NT2/D1 (cell line): ENCODE measurements around the gene PPIP5K1.
"Not testable (repeated sequence)": the region's sequence is repeated elsewhere in the genome, so short reads cannot be mapped to it uniquely, and the experiment has no call there.

ENCODE experiments used
- DNase-seq: peaks from one replicate; pipeline ENCODE4 v3.0.0-alpha.2; 2011; ENCODE audit warnings: low read depth, low spot score
- H3K27me3 ChIP-seq: 2 replicates; pipeline ENCODE4 v1.6.0; 2011; ENCODE audit warnings: mild to moderate bottlenecking; ENCODE audit not compliant: insufficient read length, insufficient read depth
- H3K36me3 ChIP-seq: 2 replicates; pipeline ENCODE4 v1.6.1; 2011; ENCODE audit warnings: mild to moderate bottlenecking, low read length, mixed read lengths; ENCODE audit not compliant: insufficient read depth, insufficient read length
- H3K4me1 ChIP-seq: 2 replicates; pipeline ENCODE4 v1.5.1; 2011; ENCODE audit not compliant: insufficient read depth, insufficient read length
- H3K4me3 ChIP-seq: 2 replicates; pipeline ENCODE4 v1.5.1; 2011; ENCODE audit warnings: low read depth; ENCODE audit not compliant: insufficient read length
- H3K9ac ChIP-seq: 2 replicates; pipeline ENCODE4 v1.6.0; 2011; ENCODE audit warnings: low read depth; ENCODE audit not compliant: insufficient read length
- H3K9me3 ChIP-seq: 2 replicates; pipeline ENCODE4 v1.5.1; 2011; ENCODE audit warnings: mild to moderate bottlenecking, low read length; ENCODE audit not compliant: insufficient read depth
- SUZ12 ChIP-seq: IDR thresholded peaks from 2 replicates; pipeline ENCODE4 v1.6.1; 2011; ENCODE audit not compliant: insufficient read length, insufficient read depth; ENCODE audit errors: extremely low read depth
- YY1 ChIP-seq: IDR thresholded peaks from 2 replicates; pipeline ENCODE4 v1.6.1; 2011; ENCODE audit not compliant: insufficient read length, insufficient read depth
- ZNF274 ChIP-seq: IDR thresholded peaks from 2 replicates; pipeline ENCODE4 v1.6.1; 2011; ENCODE audit warnings: mild to moderate bottlenecking, low read depth, low read length

The PPIP5K1 gene

GRCh38 chr15:43550527-43551363 is 39.3 kb downstream of the PPIP5K1 start:
- no peak for TF ChIP-seq YY1
- TF ChIP-seq ZNF274: no peak
- TF ChIP-seq SUZ12: no peak
- H3K9me3 ChIP-seq: no peaks in the 10 kb centered on the region
- no peak overlapping the region for H3K9ac ChIP-seq
- H3K36me3 ChIP-seq: no peaks in the 10 kb centered on the region
- no peaks in the 10 kb centered on the region for H3K4me1 ChIP-seq
- DNase-seq: no peak
- no peaks in the 10 kb centered on the region for H3K27me3 ChIP-seq
- H3K4me3 ChIP-seq: no peak overlapping the region

GRCh38 chr15:43547539-43547938 is 42.5 kb downstream of the PPIP5K1 start:
- no peak for TF ChIP-seq ZNF274
- no peak for TF ChIP-seq YY1
- no peak for TF ChIP-seq SUZ12
- Histone ChIP-seq H3K9me3 (no peaks in the 10 kb centered on the region), H3K27me3 (no peaks in the 10 kb centered on the region), H3K36me3 (no peaks in the 10 kb centered on the region), H3K9ac (no peak overlapping the region), H3K4me1 (no peaks in the 10 kb centered on the region), H3K4me3 (no peak overlapping the region)
- no peak for DNase-seq

GRCh38 chr15:43545426-43545825 is 44.6 kb downstream of the PPIP5K1 start:
- Histone ChIP-seq H3K27me3 (no peaks in the 10 kb centered on the region), H3K4me3 (no peak overlapping the region), H3K9ac (no peak overlapping the region), H3K9me3 (no peaks in the 10 kb centered on the region), H3K36me3 (no peaks in the 10 kb centered on the region), H3K4me1 (no peaks in the 10 kb centered on the region)
- no peak for DNase-seq
- TF ChIP-seq SUZ12: no peak
- no peak for TF ChIP-seq ZNF274
- TF ChIP-seq YY1: no peak

- no peak overlapping the region for H3K4me3 ChIP-seq
- H3K9ac ChIP-seq: no peak overlapping the region
- no peaks in the 10 kb centered on the region for H3K9me3 ChIP-seq
- H3K4me1 ChIP-seq: no peaks in the 10 kb centered on the region
- H3K36me3 ChIP-seq: no peaks in the 10 kb centered on the region
- TF ChIP-seq SUZ12 (no peak), YY1 (no peak), ZNF274 (no peak)
- no peak for DNase-seq
- H3K27me3 ChIP-seq: no peaks in the 10 kb centered on the region
Observed at GRCh38 chr15:43544266-43544665, 45.7 kb downstream of the PPIP5K1 start.

- H3K4me1 ChIP-seq: no peaks in the 10 kb centered on the region
- no peak overlapping the region for H3K9ac ChIP-seq
- TF ChIP-seq ZNF274 (no peak), YY1 (no peak), SUZ12 (no peak)
- DNase-seq: no peak
- no peaks in the 10 kb centered on the region for H3K9me3 ChIP-seq
- H3K4me3 ChIP-seq: no peak overlapping the region
- H3K36me3 ChIP-seq: no peaks in the 10 kb centered on the region
- no peaks in the 10 kb centered on the region for H3K27me3 ChIP-seq
Observed at GRCh38 chr15:43541785-43542184, 48.2 kb downstream of the PPIP5K1 start.

GRCh38 chr15:43538091-43538490 is 51.9 kb downstream of the PPIP5K1 start:
- Histone ChIP-seq H3K9ac (no peak overlapping the region), H3K27me3 (no peaks in the 10 kb centered on the region), H3K9me3 (no peaks in the 10 kb centered on the region), H3K4me1 (no peaks in the 10 kb centered on the region), H3K4me3 (no peak overlapping the region), H3K36me3 (peaks cover 7% of the 10 kb centered on the region)
- DNase-seq: no peak
- TF ChIP-seq ZNF274 (no peak), SUZ12 (no peak), YY1 (no peak)

- no peak for DNase-seq
- Histone ChIP-seq H3K4me1 (peaks cover 2% of the 10 kb centered on the region), H3K9ac (no peak overlapping the region), H3K27me3 (no peaks in the 10 kb centered on the region), H3K36me3 (peaks cover 13% of the 10 kb centered on the region), H3K4me3 (no peak overlapping the region), H3K9me3 (no peaks in the 10 kb centered on the region)
- TF ChIP-seq YY1 (no peak), SUZ12 (no peak), ZNF274 (no peak)
Observed at GRCh38 chr15:43534897-43535296, 55.1 kb downstream of the PPIP5K1 start.

GRCh38 chr15:43532826-43533225 is 57.2 kb downstream of the PPIP5K1 start:
- H3K9ac ChIP-seq, H3K27me3 ChIP-seq, DNase-seq, H3K4me1 ChIP-seq, H3K9me3 ChIP-seq, H3K4me3 ChIP-seq: not testable (repeated sequence)
- peaks cover 29% of the 10 kb centered on the region for H3K36me3 ChIP-seq
